A549 (cell line): ENCODE data around the gene NFATC2. TPM values are rescaled to one million over a fixed set of nuclear protein-coding genes. Genes with fewer than 3 reads are reported as not detected.

Source experiments
- ATAC-seq, 2 experiments: fragments of 200-7000 bp in 1 of 2; fragments of >200 bp in 1 of 2; cut with Nextera tagmentation in 1 of 2; cut with Tn5 transposase in 1 of 2; 3 replicates each; pipeline versions ENCODE4 v1.8.0 to v1.9.1; 2018 to 2020; ENCODE audit warnings: mild to moderate bottlenecking in 1 of 2, moderate library complexity in 1 of 2
- CTCF ChIA-PET: fragments of 300-600 bp; sonication (Branson Sonifier 250); formaldehyde crosslinking; extraction: SDS; loops from one replicate; lab custom pipeline; 2021; ENCODE audit warnings: antibody characterized with exemption, inconsistent platforms; lab: Yijun Ruan, JAX
- POLR2A ChIA-PET: fragments of 350-600 bp; formaldehyde crosslinking; extraction: SDS; loops from one replicate; lab custom pipeline; 2021; ENCODE audit warnings: antibody characterized with exemption, inconsistent platforms; lab: Yijun Ruan, JAX
- DNase-seq, 2 experiments: peaks; one replicate each; pipeline versions ENCODE4 v3.0.0 to v3.0.0-alpha.2; 2011 to 2016; ENCODE audit warnings: low read depth in 1 of 2, low spot score in 1 of 2
- FAIRE-seq: peaks from 2 replicates; lab custom pipeline; 2011; peaks lifted over from hg19 to GRCh38; lab: Jason Lieb, UNC
- H3K27ac ChIP-seq, 2 experiments: fragments of >200 bp; sonication (Bioruptor Twin); formaldehyde crosslinking; 3 replicates each; pipeline ENCODE4 v1.5.1; 2016 to 2017
- H3K4me1 ChIP-seq: fragments of >200 bp; sonication (Bioruptor Twin); formaldehyde crosslinking; 3 replicates; pipeline ENCODE4 v1.6.1; 2016
- H3K4me2 ChIP-seq: fragments of >200 bp; sonication (Bioruptor Twin); formaldehyde crosslinking; 3 replicates; pipeline ENCODE4 v1.6.1; 2016
- H3K4me3 ChIP-seq: fragments of >200 bp; sonication (Bioruptor Twin); formaldehyde crosslinking; 3 replicates; pipeline ENCODE4 v1.5.1; 2016
- H3K9me3 ChIP-seq: fragments of >200 bp; sonication (Bioruptor Twin); formaldehyde crosslinking; 3 replicates; pipeline ENCODE4 v1.6.1; 2016
- BCL3 ChIP-seq: fragments of >200 bp; sonication (Bioruptor Twin); formaldehyde crosslinking; IDR thresholded peaks from 3 replicates; pipeline ENCODE4 v1.6.1; 2016
- CBX8 ChIP-seq: fragments of 200-600 bp; sonication (generic); IDR thresholded peaks from 2 replicates; pipeline ENCODE4 v1.6.1; 2016
- CEBPB ChIP-seq, 2 experiments: fragments of >200 bp in 1 of 2; sonication (Bioruptor Twin) in 1 of 2; formaldehyde crosslinking in 1 of 2; IDR thresholded peaks; 2 replicates each; pipeline ENCODE4 v1.6.1; 2012 to 2016
- CHD2 ChIP-seq: fragments of 150-350 bp; IDR thresholded peaks from 2 replicates; pipeline ENCODE4 v1.6.1; 2014; ENCODE audit warnings: low read length; ENCODE audit not compliant: partially characterized antibody
- CHD4 ChIP-seq: fragments of 200-600 bp; sonication (generic); IDR thresholded peaks from 2 replicates; pipeline ENCODE4 v1.6.1; 2016; ENCODE audit warnings: antibody characterized with exemption, mild to moderate bottlenecking, borderline replicate concordance
- EHF ChIP-seq: fragments of 250-450 bp; sonication (Bioruptor Pico); IDR thresholded peaks from 2 replicates; pipeline ENCODE4 v1.5.0; 2020; ENCODE audit warnings: mild to moderate bottlenecking
- FOXS1 ChIP-seq: fragments of 250-450 bp; sonication (Bioruptor Pico); IDR thresholded peaks from 2 replicates; pipeline ENCODE4 v1.5.0; 2020; ENCODE audit warnings: mild to moderate bottlenecking, moderate library complexity
- HOXA7 ChIP-seq: fragments of 250-450 bp; sonication (Bioruptor Pico); IDR thresholded peaks from 2 replicates; pipeline ENCODE4 v1.5.0; 2020; ENCODE audit warnings: mild to moderate bottlenecking, moderate library complexity
- HOXB5 ChIP-seq: fragments of 250-450 bp; sonication (Bioruptor Pico); IDR thresholded peaks from 2 replicates; pipeline ENCODE4 v1.5.0; 2020; ENCODE audit warnings: mild to moderate bottlenecking, moderate library complexity
- MAZ ChIP-seq: fragments of 150-350 bp; IDR thresholded peaks from 2 replicates; pipeline ENCODE4 v1.6.1; 2014; ENCODE audit warnings: antibody characterized with exemption, low read depth, low read length, borderline replicate concordance
- MYC ChIP-seq: IDR thresholded peaks from 2 replicates; pipeline ENCODE4 v1.6.1; 2012; ENCODE audit warnings: mild to moderate bottlenecking, inconsistent platforms, low read length, improper control_type of control experiment, borderline replicate concordance
- POLR2A ChIP-seq: IDR thresholded peaks from 2 replicates; pipeline ENCODE4 v1.6.1; 2012; ENCODE audit warnings: mild to moderate bottlenecking, low read length
- RAD21 ChIP-seq, 2 experiments: fragments of >200 bp in 1 of 2; sonication (Bioruptor Twin) in 1 of 2; formaldehyde crosslinking in 1 of 2; IDR thresholded peaks in 1 of 2; conservative IDR thresholded peaks in 1 of 2; 2 replicates in 1 of 2; 3 replicates in 1 of 2; pipeline ENCODE4 v1.6.1; 2012 to 2018; ENCODE audit warnings: inconsistent platforms in 1 of 2
- RARB ChIP-seq: fragments of 250-450 bp; sonication (Bioruptor Pico); IDR thresholded peaks from 2 replicates; pipeline ENCODE4 v1.8.0; 2021; ENCODE audit warnings: mild to moderate bottlenecking, moderate library complexity
- SMC3 ChIP-seq: fragments of >200 bp; sonication (Bioruptor Twin); formaldehyde crosslinking; IDR thresholded peaks from 3 replicates; pipeline ENCODE4 v1.6.1; 2018; ENCODE audit warnings: inconsistent platforms
- TFCP2L1 ChIP-seq: fragments of 250-450 bp; sonication (Bioruptor Pico); IDR thresholded peaks from 2 replicates; pipeline ENCODE4 v1.5.0; 2021; ENCODE audit warnings: mild to moderate bottlenecking
- ZFP36 ChIP-seq: fragments of 450-650 bp; IDR thresholded peaks from 2 replicates; pipeline ENCODE4 v1.6.1; 2014; ENCODE audit warnings: borderline replicate concordance; ENCODE audit not compliant: partially characterized antibody
- WGBS: methylation state at CpG from one replicate; pipeline ENCODE4 v1.1.6; 2017; ENCODE audit errors: missing lambda C conversion rate; 5-methylcytosine and 5-hydroxymethylcytosine counted together
- polyA plus RNA-seq, 4 experiments: library from polyadenylated mRNA; depleted of rRNA in 3 of 4; stranded (reverse); fragments of >200 nt; fragmentation: RNase III in 1 of 4; extraction: RNeasy Plus Mini Kit Qiagen cat#74134 plus additional on column Dnase treatment in 1 of 4; gene quantifications; 2 replicates in 3 of 4; 3 replicates in 1 of 4; pipeline ENCODE4 v1.2.3, GENCODE V29; 2011 to 2017
- TF ChIP-seq, protein P1 (sequence below): fragments of >200 bp; sonication (Bioruptor Twin); formaldehyde crosslinking; IDR thresholded peaks from 3 replicates; pipeline ENCODE4 v1.5.1; 2016
- TF ChIP-seq, protein P2 (sequence below): fragments of 250-450 bp; sonication (Bioruptor Pico); IDR thresholded peaks from 2 replicates; pipeline ENCODE4 v1.5.0; 2020; ENCODE audit warnings: low read depth, mild to moderate bottlenecking, moderate library complexity
- TF ChIP-seq, protein P3 (sequence below): fragments of 200-600 bp; sonication (generic); IDR thresholded peaks from 2 replicates; pipeline ENCODE4 v1.6.1; 2016; ENCODE audit warnings: antibody characterized with exemption, mild to moderate bottlenecking, moderate library complexity

NFATC2 gene
- polyA plus RNA-seq, 2 of the 4 experiments (the other 2 are of a cell fraction): 0.75 to 1.6 TPM

GRCh38 chr20:51372176-51372803 lies 170.2 kb downstream of the NFATC2 start:
- DNase-seq (peak; percentile 73 to 91), ATAC-seq (peak; percentile 97 to 98)
- no peaks in the 10 kb centered on the region for H3K9me3 ChIP-seq
- TF ChIP-seq MYC: no peak
- TF ChIP-seq, protein P1, sequence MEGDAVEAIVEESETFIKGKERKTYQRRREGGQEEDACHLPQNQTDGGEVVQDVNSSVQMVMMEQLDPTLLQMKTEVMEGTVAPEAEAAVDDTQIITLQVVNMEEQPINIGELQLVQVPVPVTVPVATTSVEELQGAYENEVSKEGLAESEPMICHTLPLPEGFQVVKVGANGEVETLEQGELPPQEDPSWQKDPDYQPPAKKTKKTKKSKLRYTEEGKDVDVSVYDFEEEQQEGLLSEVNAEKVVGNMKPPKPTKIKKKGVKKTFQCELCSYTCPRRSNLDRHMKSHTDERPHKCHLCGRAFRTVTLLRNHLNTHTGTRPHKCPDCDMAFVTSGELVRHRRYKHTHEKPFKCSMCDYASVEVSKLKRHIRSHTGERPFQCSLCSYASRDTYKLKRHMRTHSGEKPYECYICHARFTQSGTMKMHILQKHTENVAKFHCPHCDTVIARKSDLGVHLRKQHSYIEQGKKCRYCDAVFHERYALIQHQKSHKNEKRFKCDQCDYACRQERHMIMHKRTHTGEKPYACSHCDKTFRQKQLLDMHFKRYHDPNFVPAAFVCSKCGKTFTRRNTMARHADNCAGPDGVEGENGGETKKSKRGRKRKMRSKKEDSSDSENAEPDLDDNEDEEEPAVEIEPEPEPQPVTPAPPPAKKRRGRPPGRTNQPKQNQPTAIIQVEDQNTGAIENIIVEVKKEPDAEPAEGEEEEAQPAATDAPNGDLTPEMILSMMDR: peak; percentile 88
- TF ChIP-seq SMC3: peak; percentile 89
- TF ChIP-seq TFCP2L1 (CRISPR knock-in tag): no peak
- TF ChIP-seq POLR2A: no peak
- TF ChIP-seq RAD21 (conservative IDR thresholded peaks at IDR 0.05 in 1 of 2, IDR thresholded peaks at IDR 0.05 in 1 of 2): peak; percentile 95 to 97
- TF ChIP-seq, all 56 proteins: peak for 3
- Histone ChIP-seq H3K4me1 (peaks cover 16% of the 10 kb centered on the region), H3K4me3 (no peak overlapping the region), H3K4me2 (no peak overlapping the region), H3K27ac (peak overlapping the region; percentile 34 to 74)
- POLR2A ChIA-PET: no interaction called here
- CTCF ChIA-PET: interaction anchor here (0.6 to 15.4 kb wide), 59 partner anchors 9 to 712 kb away, joined by 3 to 171 read pairs (median 4); no protein-coding TSS in a partner anchor
- 47% methylated on average over 11 of the region's 13 CpGs for WGBS
- no peak for FAIRE-seq

- CTCF ChIA-PET: interaction anchor here (0.6 to 15.4 kb wide), 37 partner anchors 10 to 712 kb away, joined by 3 to 171 read pairs (median 4); no protein-coding TSS in a partner anchor
- Histone ChIP-seq H3K4me2 (no peak overlapping the region), H3K4me1 (peaks cover 22% of the 10 kb centered on the region), H3K9me3 (no peaks in the 10 kb centered on the region), H3K4me3 (no peak overlapping the region), H3K27ac (peak overlapping the region; percentile 31 to 66; a peak in 4 of 6 replicates)
- FAIRE-seq (no peak), ATAC-seq (no peak), DNase-seq (no peak)
- POLR2A ChIA-PET: no interaction called here
- TF ChIP-seq CHD4: no peak
- no peak for TF ChIP-seq RARB (CRISPR knock-in tag)
- TF ChIP-seq, protein P2, sequence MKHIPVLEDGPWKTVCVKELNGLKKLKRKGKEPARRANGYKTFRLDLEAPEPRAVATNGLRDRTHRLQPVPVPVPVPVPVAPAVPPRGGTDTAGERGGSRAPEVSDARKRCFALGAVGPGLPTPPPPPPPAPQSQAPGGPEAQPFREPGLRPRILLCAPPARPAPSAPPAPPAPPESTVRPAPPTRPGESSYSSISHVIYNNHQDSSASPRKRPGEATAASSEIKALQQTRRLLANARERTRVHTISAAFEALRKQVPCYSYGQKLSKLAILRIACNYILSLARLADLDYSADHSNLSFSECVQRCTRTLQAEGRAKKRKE: peak; percentile 75; the same call in 1 of the 2 replicates
- peak; percentile 48; the same call in 1 of the 2 replicates for TF ChIP-seq FOXS1 (CRISPR knock-in tag)
- TF ChIP-seq HOXB5 (CRISPR knock-in tag): peak; percentile 66; the same call in 1 of the 2 replicates
- 81% methylated on average over 4 of the region's 4 CpGs for WGBS
These were observed 170.8 kb downstream of the NFATC2 start for GRCh38 chr20:51371720-51372119.

- Histone ChIP-seq H3K4me1 (peaks cover 41% of the 10 kb centered on the region), H3K4me3 (no peak overlapping the region), H3K9me3 (no peaks in the 10 kb centered on the region), H3K4me2 (no peak overlapping the region), H3K27ac (peak overlapping the region in 1 of 2 experiments; percentile 56; a peak in 1 of 6 replicates)
- CTCF ChIA-PET: interaction anchor here (0.7 to 15.4 kb wide), 7 partner anchors 43 to 715 kb away, joined by 3 to 171 read pairs (median 3); no protein-coding TSS in a partner anchor
- DNase-seq (no peak), ATAC-seq (no peak), FAIRE-seq (no peak)
- WGBS: 89% methylated on average over 11 of the region's 11 CpGs
- TF ChIP-seq CHD2: no peak
- TF ChIP-seq EHF (CRISPR knock-in tag): no peak
- no peak for TF ChIP-seq HOXA7 (CRISPR knock-in tag)
- no peak for TF ChIP-seq BCL3
- no peak for TF ChIP-seq CEBPB (IDR thresholded peaks at IDR 0.05)
- TF ChIP-seq ZFP36: no peak
- TF ChIP-seq POLR2A: no peak
- TF ChIP-seq, protein P3, sequence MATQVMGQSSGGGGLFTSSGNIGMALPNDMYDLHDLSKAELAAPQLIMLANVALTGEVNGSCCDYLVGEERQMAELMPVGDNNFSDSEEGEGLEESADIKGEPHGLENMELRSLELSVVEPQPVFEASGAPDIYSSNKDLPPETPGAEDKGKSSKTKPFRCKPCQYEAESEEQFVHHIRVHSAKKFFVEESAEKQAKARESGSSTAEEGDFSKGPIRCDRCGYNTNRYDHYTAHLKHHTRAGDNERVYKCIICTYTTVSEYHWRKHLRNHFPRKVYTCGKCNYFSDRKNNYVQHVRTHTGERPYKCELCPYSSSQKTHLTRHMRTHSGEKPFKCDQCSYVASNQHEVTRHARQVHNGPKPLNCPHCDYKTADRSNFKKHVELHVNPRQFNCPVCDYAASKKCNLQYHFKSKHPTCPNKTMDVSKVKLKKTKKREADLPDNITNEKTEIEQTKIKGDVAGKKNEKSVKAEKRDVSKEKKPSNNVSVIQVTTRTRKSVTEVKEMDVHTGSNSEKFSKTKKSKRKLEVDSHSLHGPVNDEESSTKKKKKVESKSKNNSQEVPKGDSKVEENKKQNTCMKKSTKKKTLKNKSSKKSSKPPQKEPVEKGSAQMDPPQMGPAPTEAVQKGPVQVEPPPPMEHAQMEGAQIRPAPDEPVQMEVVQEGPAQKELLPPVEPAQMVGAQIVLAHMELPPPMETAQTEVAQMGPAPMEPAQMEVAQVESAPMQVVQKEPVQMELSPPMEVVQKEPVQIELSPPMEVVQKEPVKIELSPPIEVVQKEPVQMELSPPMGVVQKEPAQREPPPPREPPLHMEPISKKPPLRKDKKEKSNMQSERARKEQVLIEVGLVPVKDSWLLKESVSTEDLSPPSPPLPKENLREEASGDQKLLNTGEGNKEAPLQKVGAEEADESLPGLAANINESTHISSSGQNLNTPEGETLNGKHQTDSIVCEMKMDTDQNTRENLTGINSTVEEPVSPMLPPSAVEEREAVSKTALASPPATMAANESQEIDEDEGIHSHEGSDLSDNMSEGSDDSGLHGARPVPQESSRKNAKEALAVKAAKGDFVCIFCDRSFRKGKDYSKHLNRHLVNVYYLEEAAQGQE: no peak
- TF ChIP-seq CBX8: no peak
- no peak for TF ChIP-seq MAZ
- POLR2A ChIA-PET: no interaction called here
These were observed 173.0 kb downstream of the NFATC2 start for GRCh38 chr20:51369503-51369902.
